KOPT-K1 (cell line): ENCODE data around the gene ANKRD45.
"Not testable (repeated sequence)": the region's sequence is repeated elsewhere in the genome, so short reads cannot be mapped to it uniquely, and the experiment has no call there.

Experiments
- H3K27ac ChIP-seq: fragments of 200-600 bp; sonication (generic); 2 replicates; pipeline ENCODE4 v1.5.1; 2016; ENCODE audit warnings: antibody characterized with exemption, mild to moderate bottlenecking, low read depth, low read length; ENCODE audit not compliant: poor library complexity, severe bottlenecking
- H3K36me3 ChIP-seq: fragments of 200-600 bp; sonication (generic); 2 replicates; pipeline ENCODE4 v1.5.1; 2017; ENCODE audit warnings: antibody characterized with exemption, mild to moderate bottlenecking, low read length, moderate library complexity; ENCODE audit not compliant: insufficient read depth
- H3K9me3 ChIP-seq: fragments of 200-600 bp; sonication (generic); 2 replicates; pipeline ENCODE4 v1.5.1; 2017; ENCODE audit warnings: antibody characterized with exemption, low read length, mild to moderate bottlenecking; ENCODE audit not compliant: insufficient read depth, poor library complexity, severe bottlenecking

ANKRD45 gene

DNA sequence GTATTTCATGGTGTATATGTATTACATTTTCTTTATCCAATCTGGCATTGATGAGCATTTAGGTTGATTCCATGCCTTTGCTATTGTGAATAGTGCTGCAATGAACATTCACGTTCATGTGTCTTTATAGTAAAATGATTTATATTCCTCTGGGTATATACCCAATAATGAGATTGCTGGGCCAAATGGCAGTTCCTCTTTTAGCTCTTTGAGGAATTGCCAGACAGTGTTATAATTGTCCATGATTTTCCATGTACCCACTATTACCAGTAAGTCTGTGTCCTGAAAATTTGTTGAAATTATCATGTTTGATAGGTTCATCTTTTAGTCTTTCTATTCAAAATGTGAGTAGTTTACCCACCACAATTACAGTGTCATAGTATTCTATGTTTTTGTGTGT lies 101.2 kb downstream of the ANKRD45 start:
- H3K36me3 ChIP-seq, result no peaks in the 10 kb centered on the region
- no peak overlapping the region for H3K27ac ChIP-seq
- no peaks in the 10 kb centered on the region for H3K9me3 ChIP-seq

DNA sequence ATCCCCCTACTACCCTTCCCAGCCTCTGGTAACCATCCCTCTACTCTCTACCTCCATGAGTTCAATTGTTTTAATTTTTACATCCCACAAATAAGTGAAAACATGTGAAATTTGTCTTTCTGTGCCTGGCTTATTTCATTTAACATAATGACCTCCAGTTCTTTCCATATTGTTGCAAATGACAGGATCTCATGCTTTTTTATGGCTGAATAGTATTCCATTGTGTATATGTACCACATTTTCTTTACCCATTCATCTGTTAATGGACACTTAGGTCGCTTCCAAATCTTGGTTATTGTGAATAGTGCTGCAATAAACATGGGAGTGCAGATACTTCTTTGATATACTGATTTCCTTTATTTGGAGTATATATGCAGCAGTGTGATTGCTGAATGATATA lies 105.8 kb downstream of the ANKRD45 start:
- not testable (repeated sequence) for H3K9me3 ChIP-seq, H3K27ac ChIP-seq, H3K36me3 ChIP-seq

DNA sequence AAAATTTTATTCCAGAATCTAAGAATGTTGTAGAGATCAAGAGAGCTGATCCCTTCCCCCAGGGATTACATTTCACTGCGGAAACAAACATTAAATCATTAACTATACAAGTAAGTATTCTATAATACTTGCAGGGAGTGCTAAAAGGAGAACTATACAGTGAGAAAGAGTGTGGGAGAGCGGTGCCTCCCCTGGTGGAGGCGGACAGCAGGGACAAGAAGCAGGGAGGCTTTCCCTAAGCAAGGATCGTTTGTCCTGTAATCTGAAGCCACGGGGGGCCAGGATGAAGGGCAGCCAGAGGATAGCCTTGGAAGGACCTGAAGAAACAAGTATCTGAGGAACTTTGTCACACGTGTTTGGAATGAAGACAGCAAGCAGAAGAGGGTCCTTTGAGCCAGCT lies 106.8 kb downstream of the ANKRD45 start:
- Histone ChIP-seq H3K27ac (no peak overlapping the region), H3K9me3 (no peaks in the 10 kb centered on the region), H3K36me3 (no peaks in the 10 kb centered on the region)

DNA sequence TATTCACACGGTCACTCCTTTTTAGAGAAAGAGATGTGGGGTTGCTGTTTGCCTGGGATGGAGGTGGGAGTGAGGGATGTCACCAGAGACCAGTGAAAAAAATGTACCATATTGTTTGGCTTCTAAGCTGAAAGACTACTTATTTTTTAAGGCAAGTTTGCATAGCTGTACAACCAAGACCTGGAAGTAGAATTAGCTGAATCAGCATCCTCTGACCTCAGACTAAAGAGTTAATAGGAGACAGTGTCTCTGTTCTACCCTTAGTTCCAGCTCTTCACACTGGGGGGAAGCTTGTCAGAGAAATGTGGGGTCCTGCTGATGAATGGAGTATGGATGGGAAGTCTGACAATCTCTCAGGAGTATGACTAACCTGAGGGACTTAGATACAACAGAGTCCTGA lies 108.4 kb downstream of the ANKRD45 start:
- H3K36me3 ChIP-seq, result no peaks in the 10 kb centered on the region
- H3K9me3 ChIP-seq, result no peaks in the 10 kb centered on the region
- H3K27ac ChIP-seq, result no peak overlapping the region

DNA sequence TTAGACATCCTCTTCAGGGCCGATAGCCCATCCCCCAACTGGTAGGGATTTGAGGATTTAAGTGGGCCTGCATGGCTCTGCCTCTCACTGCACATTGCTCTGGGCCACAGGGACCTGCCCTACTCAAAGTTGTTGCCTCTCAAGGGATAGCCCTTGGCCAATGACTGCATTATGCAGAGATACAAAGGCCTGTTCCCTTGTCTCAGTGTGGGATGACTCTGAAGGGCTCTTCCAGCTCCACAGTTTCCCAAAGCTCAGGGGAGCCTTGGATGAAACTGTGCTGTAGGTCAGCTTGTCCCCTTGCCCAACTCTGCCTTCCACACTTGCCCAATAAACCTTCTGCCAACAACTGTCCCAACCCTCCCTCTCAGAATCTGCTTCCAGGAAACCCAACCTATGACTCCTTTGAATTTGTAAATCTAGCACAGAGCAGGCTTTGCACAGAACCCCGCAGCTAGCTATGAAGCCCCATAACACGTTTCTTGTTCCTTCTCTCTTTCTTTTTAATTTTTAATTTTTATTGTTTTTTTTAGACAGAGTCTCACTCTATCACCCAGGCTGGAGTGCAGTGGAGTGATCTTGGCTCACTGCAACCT lies 109.3 kb downstream of the ANKRD45 start:
- Histone ChIP-seq H3K9me3 (no peaks in the 10 kb centered on the region), H3K36me3 (no peaks in the 10 kb centered on the region), H3K27ac (no peak overlapping the region)
